ENCODE data around the gene PLCB1. TPM values are rescaled to one million over a fixed set of nuclear protein-coding genes. Genes with fewer than 3 reads are reported as not detected.

Gene PLCB1
- total and polyA plus RNA-seq, 2 experiments from 2014 or later, result 14.9 to 20.7 TPM

GRCh38 chr20:8504030-8504429 lies 372.0 kb downstream of the PLCB1 start:
- Histone ChIP-seq H3K27ac (ENCODE audit: low read depth) (no peak overlapping the region), H3K4me1 (ENCODE audit: insufficient read depth) (no peaks in the 10 kb centered on the region; the same call in 1 of the 2 replicates), H3K4me3 (no peak overlapping the region), H3K4me2 (no peak overlapping the region), H2AFZ (no peak overlapping the region), H3K79me2 (replicated peaks; ENCODE audit: insufficient read depth) (no peaks in the 10 kb centered on the region), H4K20me1 (replicated peaks; ENCODE audit: insufficient read depth) (no peaks in the 10 kb centered on the region), H3K36me3 (ENCODE audit: insufficient read depth) (no peaks in the 10 kb centered on the region), H3F3A (replicated peaks; ENCODE audit: low read depth) (no peaks in the 10 kb centered on the region), H3K9me2 (ENCODE audit: insufficient read depth) (no peaks in the 10 kb centered on the region; the same call in 1 of the 2 replicates), H3K27me3 (ENCODE audit: insufficient read depth) (no peaks in the 10 kb centered on the region)
- no peak for DNase-seq (ENCODE audit: low spot score)
- ATAC-seq, result no peak
- TF ChIP-seq EZH2 (IDR thresholded peaks at IDR 0.05; ENCODE audit: low read depth, unreplicated experiment), result no peak
- TF ChIP-seq ZNF114 (CRISPR knock-in tag; IDR thresholded peaks at IDR 0.05), result no peak
- TF ChIP-seq EZH2phosphoT487 (IDR thresholded peaks at IDR 0.05; ENCODE audit: unreplicated experiment), result no peak
- no peak for TF ChIP-seq ZNF462 (CRISPR knock-in tag; IDR thresholded peaks at IDR 0.05)
- no peak for TF ChIP-seq REST (IDR thresholded peaks at IDR 0.05; ENCODE audit: unreplicated experiment)
- TF ChIP-seq JUNB (IDR thresholded peaks at IDR 0.05; ENCODE audit: unreplicated experiment), result no peak
- no peak for TF ChIP-seq ZNF331 (CRISPR knock-in tag; IDR thresholded peaks at IDR 0.05; ENCODE audit: low read depth)
- TF ChIP-seq POLR2AphosphoS5 (IDR thresholded peaks at IDR 0.05; ENCODE audit: low read depth), result no peak
- no peak overlapping the region for H3K4me3 Mint-ChIP-seq
- peaks cover 10% of the 10 kb centered on the region for H3K4me1 Mint-ChIP-seq
- no peaks in the 10 kb centered on the region for H3K36me3 Mint-ChIP-seq (ENCODE audit: low read depth)
- H3K27me3 Mint-ChIP-seq (ENCODE audit: insufficient read depth, low read depth, poor library complexity), result no peaks in the 10 kb centered on the region
- no peaks in the 10 kb centered on the region for H3K9me3 Mint-ChIP-seq
- no peak overlapping the region for H3K27ac Mint-ChIP-seq
